Measurements from ENCODE around the gene TEX9.

TEX9 gene

DNA sequence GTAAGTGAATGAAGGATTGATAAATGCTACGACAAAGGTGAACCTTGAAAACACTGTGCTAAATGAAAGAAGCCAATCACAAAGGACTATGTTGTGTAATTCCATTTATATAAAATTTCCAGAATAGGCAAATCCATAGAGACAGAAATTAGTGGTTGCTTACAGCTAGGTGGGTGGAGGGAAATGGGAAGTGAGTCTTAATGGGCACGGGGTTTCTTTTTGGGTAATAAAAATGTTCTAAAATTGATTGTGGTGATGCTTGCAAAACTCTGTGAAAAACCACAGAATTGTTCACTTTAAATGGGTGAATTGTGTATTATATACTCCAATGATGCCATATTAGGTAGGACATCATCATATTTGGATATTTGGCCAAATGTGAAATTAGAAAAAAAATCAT is 20.9 kb upstream of the TEX9 start:
- no peak for DNase-seq (ENCODE audit: low spot score)

GRCh38 chr15:56346414-56346813 is 18.8 kb upstream of the TEX9 start:
- no peak for DNase-seq (ENCODE audit: low spot score)
- TF ChIP-seq, protein P1, sequence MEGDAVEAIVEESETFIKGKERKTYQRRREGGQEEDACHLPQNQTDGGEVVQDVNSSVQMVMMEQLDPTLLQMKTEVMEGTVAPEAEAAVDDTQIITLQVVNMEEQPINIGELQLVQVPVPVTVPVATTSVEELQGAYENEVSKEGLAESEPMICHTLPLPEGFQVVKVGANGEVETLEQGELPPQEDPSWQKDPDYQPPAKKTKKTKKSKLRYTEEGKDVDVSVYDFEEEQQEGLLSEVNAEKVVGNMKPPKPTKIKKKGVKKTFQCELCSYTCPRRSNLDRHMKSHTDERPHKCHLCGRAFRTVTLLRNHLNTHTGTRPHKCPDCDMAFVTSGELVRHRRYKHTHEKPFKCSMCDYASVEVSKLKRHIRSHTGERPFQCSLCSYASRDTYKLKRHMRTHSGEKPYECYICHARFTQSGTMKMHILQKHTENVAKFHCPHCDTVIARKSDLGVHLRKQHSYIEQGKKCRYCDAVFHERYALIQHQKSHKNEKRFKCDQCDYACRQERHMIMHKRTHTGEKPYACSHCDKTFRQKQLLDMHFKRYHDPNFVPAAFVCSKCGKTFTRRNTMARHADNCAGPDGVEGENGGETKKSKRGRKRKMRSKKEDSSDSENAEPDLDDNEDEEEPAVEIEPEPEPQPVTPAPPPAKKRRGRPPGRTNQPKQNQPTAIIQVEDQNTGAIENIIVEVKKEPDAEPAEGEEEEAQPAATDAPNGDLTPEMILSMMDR (IDR thresholded peaks at IDR 0.05; ENCODE audit: extremely low read depth, insufficient read depth, missing control alignments) = no peak
- in situ Hi-C loops (cut with MboI; ENCODE audit: low pct_unique_long_range_greater_than_20kb, low sequenced_read_pairs, unreplicated experiment) = no loop called here

More for the DNA sequence above, 20.9 kb upstream of the TEX9 start:
- TF ChIP-seq, protein P1 (IDR thresholded peaks at IDR 0.05; ENCODE audit: extremely low read depth, insufficient read depth, missing control alignments) = no peak
- in situ Hi-C loops (cut with MboI; ENCODE audit: low pct_unique_long_range_greater_than_20kb, low sequenced_read_pairs, unreplicated experiment) = no loop called here

DNA sequence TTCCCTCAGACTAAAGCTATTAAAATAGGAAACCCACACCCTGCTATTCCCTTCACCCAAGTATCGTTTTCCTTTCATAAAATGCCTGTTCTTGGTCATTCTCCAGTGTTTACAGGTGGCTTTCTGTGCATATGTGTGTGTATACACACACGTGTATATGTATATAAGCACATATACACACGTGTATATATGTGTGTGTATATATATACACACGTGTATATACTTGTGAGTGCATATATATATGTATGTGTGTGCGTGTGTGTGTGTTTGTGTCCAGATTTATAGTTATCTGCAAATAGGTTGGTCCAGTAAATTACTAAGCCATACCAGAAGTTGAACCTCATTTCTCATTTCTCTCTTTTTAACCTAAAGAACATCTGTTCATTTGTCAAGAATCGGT is 15.7 kb upstream of the TEX9 start:
- in situ Hi-C loops (cut with MboI; ENCODE audit: low pct_unique_long_range_greater_than_20kb, low sequenced_read_pairs, unreplicated experiment) = no loop called here
- TF ChIP-seq, protein P1 (IDR thresholded peaks at IDR 0.05; ENCODE audit: extremely low read depth, insufficient read depth, missing control alignments) = no peak
- DNase-seq (ENCODE audit: low spot score) = no peak

- TF ChIP-seq, protein P1 (IDR thresholded peaks at IDR 0.05; ENCODE audit: extremely low read depth, insufficient read depth, missing control alignments) = no peak
- DNase-seq (ENCODE audit: low spot score) = no peak
- in situ Hi-C loops (cut with MboI; ENCODE audit: low pct_unique_long_range_greater_than_20kb, low sequenced_read_pairs, unreplicated experiment) = no loop called here
Observed at GRCh38 chr15:56351353-56351752, 13.9 kb upstream of the TEX9 start.

DNA sequence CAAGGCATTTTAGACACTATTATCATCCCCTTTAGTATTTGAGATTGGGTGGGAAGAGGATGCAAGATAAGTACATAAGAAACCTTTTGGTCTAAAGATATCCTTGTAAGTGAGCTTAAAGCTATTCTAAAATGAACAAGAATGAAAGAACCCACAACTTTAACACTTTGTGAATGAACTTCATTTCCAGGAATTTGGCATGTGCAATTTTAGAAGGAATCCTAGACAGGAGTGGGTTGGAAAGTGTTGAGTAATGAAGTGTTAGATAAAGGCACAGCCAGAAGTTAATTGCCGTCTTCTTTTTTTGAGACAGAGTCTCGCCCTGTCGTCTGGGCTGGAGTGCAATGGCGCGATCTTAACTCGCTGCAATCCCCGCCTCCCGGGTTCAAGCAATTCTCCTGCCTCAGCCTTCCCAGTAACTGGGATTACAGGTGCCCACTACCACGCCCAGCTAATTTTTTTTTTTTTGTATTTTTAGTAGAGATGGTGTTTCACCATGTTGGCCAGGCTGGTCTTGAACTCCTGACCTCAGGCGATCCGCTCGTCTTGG is 13.2 kb upstream of the TEX9 start:
- TF ChIP-seq, protein P1 (IDR thresholded peaks at IDR 0.05; ENCODE audit: extremely low read depth, insufficient read depth, missing control alignments) = no peak
- DNase-seq (ENCODE audit: low spot score) = no peak
- in situ Hi-C loops (cut with MboI; ENCODE audit: low pct_unique_long_range_greater_than_20kb, low sequenced_read_pairs, unreplicated experiment) = no loop called here

DNA sequence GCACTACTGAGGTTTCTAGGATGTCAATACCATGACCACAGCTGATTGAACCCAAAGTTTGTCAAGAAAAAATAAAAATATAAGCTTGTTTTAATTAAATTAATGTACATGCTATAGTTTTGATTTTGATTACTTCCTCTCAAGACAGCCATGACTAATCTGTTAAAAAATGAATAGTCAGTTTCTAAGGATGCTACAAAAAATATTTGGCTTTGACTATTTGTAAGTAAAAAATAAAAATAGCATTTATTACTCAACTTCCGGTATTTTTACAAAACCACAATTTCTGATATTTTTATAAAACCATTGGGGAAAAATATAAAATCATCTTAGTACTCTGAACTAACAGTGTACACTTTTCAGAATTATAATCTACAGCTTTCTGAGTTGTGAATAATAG is 12.1 kb upstream of the TEX9 start:
- no peak for DNase-seq (ENCODE audit: low spot score)
- TF ChIP-seq, protein P1 (IDR thresholded peaks at IDR 0.05; ENCODE audit: extremely low read depth, insufficient read depth, missing control alignments) = no peak
- in situ Hi-C loops (cut with MboI; ENCODE audit: low pct_unique_long_range_greater_than_20kb, low sequenced_read_pairs, unreplicated experiment) = no loop called here

DNA sequence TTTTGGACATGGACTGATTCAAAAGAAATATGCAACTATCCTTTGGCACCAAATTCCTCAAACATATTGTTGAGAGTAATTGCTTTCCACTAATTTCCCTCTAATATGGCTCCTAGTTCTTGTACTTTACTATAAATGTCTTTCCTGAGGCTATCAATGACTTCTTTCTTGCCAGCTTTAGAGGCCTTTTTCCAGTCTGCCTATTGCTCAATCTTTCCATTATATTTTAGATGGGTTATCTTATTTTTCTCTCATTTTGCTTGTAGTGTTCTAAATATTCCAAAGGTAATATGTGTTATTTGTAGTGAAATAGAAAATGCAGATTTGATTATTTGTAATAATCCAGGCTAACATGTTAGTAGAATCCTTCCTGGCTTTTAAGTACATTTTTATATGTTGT is 11.5 kb upstream of the TEX9 start:
- DNase-seq (ENCODE audit: low spot score) = no peak
- in situ Hi-C loops (cut with MboI; ENCODE audit: low pct_unique_long_range_greater_than_20kb, low sequenced_read_pairs, unreplicated experiment) = no loop called here
- TF ChIP-seq, protein P1 (IDR thresholded peaks at IDR 0.05; ENCODE audit: extremely low read depth, insufficient read depth, missing control alignments) = no peak
